Hippocampal formation (tissue), 2 donors: ENCODE measurements around the gene GRAMD2B.
A peak's percentile ranks its signal among the peaks of the same experiment; 100 is the strongest.
"Not testable (repeated sequence)": the region's sequence is repeated elsewhere in the genome, so short reads cannot be mapped to it uniquely, and the experiment has no call there.

Experiments used
- DNase-seq, 2 donors: peaks; one replicate each; lab custom pipeline; 2025; lab: John Stamatoyannopoulos, UW

The GRAMD2B gene

GRCh38 chr5:126513302-126513701 lies 90.1 kb downstream of the GRAMD2B start:
- DNase-seq = no peak

DNA sequence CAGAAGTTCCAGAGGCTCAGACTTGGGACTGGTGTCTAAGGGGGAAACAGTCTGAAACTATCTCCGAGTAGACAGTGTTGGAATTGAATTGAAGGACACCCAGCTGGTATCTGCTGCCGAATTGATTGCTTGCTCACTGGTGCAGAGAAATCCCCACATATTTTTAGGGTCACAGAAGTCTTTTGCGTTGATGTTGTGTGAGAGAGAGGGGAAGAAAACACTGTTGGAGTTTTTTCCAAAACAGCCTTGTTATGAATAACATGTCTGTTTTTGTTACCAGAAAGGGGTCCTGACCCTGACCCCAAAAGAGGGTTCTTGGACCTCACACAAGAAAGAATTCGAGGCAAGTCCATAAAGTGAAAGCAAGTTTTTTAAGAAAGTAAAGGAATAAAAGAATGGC lies 90.5 kb downstream of the GRAMD2B start:
- no peak for DNase-seq

DNA sequence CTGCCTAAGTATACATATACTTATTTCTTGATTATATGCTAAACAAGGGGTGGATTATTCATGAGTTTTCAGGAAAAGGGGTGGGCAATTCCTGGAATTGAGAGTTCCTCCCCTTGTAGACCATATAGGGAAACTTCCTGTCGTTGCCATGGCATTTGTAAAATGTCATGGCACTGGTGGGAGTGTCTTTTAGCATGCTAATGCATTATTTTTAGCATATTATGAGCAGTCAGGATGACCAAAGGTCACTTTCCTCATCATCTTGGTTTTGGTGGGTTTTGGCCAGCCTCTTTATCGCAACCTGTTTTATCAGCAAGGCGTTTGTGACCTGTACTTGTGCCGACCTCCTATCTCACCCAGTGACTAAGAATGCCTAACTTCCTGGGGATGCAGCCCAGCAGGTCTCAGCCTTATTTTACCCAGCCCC lies 90.9 kb downstream of the GRAMD2B start:
- DNase-seq = no peak

DNA sequence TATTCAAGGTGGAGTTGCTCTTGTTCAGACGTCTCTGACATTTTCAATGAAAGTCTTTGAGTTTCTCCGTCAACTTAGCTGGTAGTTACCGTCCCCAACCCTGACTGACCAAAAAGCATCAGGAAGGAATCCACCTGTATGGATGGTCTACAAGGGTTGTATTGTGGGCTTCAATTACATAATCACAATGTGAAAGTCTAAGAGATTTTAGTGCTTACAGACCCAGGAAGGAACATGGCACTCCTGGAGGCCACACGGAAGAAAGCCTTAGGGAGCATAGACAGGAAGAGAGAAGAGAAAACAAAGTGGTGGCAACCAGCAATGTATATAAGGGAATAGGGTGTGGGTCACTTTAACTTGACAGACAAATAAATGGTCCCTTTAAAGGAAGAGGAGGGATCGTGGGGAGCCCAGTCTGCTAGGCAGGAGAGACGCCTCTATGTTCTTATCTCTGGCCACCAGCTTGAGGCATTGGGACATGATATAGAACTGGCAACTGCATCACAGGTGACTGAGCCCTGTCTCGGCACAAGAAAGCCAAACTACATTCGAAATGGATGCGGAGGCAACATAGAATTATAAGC lies 91.4 kb downstream of the GRAMD2B start:
- no peak for DNase-seq

DNA sequence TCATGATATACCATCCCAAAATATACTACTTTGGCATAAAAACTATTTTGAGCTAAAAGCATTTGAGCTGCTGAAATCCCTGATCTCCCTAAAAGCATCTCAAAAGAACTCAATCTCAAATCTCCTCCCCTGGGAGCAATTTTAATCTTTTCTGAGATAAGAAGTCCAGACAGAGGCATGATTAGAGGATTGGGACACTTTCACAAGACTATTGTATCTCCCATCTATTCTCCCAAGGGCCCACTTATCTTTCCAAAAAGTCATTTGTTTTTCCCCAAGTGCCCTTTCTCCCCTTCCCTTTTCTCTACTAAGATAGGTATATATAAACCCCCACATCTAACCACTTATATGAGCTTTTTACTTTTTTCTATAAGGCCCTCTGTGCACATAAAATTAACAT lies 92.1 kb downstream of the GRAMD2B start:
- DNase-seq = no peak

- DNase-seq = peak in 1 of 2 donors; percentile 42
Measured at GRCh38 chr5:126516133-126516532, 92.9 kb downstream of the GRAMD2B start.

GRCh38 chr5:126516852-126517251 lies 93.6 kb downstream of the GRAMD2B start:
- DNase-seq = no peak

DNA sequence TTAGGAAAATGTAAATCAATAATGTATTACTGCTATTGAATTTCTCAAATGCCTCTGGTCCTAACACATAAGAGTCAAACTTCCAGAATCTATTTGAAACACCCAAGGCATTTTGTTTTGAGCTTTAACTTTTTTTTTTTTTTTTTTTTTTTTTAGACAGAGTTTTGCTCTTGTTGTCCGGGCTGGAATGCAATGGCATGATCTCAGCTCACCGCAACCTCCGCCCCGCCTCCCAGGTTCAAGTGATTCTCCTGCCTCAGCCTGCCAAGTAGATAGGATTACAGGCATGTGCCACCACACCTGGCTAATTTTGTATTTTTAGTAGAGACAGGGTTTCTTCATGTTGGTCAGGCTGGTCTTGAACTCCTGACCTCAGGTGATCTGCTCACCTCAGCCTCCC lies 96.0 kb downstream of the GRAMD2B start:
- DNase-seq = not testable (repeated sequence)

- DNase-seq = peak in 1 of 2 donors; percentile 61
Measured at GRCh38 chr5:126519637-126520592, 96.7 kb downstream of the GRAMD2B start.

- no peak for DNase-seq
Measured at GRCh38 chr5:126520593-126520953, 97.4 kb downstream of the GRAMD2B start.

DNA sequence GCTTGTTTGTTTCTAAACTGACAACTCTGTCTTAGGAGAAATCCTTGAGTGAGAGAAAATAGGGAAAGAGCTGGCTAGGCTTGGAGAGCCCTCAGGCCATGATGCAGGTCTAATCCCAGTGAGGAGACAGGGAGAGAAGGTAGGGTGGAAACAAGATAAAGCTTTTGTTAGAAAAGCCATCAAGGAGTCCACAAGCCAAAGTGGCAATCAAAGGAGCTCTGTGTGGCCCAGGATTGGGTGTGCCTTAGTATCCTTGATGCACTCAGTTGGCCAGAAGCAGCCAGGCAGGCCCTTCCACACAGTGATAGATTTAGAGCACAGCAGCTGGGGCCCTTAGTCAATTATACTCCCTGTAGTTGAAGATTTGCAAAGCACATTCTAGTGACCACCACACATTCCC lies 97.9 kb downstream of the GRAMD2B start:
- DNase-seq = no peak

- no peak for DNase-seq
Measured at GRCh38 chr5:126523818-126524510, 100.8 kb downstream of the GRAMD2B start.

DNA sequence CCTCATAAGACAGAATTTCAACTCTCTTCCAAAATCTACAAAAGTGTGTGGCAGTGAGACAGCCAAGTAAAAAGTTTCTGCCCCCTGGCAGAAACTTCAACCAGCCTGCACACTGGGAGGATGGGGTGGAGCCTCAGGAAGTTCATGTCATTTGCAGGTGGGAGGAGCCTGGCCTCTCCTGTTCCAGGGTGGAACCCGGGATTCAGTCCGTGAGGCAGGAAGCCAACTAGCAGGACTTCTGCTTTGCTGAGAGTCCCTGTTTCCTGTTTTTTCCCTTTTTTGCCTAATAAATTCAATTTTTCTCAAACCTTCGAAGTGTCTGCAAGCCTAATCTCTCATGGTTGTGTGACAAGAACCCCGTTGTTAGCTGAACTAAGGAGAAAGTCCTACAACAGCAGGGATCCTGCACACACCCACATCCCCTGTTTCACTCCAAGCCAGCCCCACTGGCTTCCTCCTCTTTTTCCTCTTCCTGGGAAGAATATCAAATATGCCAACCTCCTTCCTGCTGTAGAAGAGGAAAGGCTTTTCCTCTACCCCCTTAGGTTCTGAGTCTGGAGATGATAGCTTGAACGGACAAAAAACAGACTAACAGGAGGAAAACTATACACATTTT lies 102.5 kb downstream of the GRAMD2B start:
- no peak for DNase-seq

GRCh38 chr5:126526493-126526892 lies 103.3 kb downstream of the GRAMD2B start:
- no peak for DNase-seq

- DNase-seq = no peak
Measured at GRCh38 chr5:126527158-126527557, 103.9 kb downstream of the GRAMD2B start.

DNA sequence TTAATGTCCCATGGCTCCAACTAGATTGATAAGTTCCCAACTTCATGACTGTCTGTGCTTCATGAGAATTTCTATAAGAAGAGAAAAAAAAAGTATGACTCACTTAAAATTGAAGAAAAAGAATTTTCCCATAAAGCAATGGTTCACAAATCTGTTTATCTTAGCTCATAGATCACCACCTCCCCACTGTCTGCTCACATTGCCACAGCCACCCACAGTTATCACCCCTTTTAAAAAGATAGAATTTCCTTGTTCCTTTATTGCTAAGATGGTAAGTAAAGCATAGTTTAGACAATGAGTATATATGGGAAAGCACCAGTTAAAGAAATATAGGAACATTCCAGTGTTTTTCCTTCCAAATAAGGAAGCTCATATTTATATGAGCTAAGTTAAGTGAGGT lies 104.7 kb downstream of the GRAMD2B start:
- DNase-seq = no peak

GRCh38 chr5:126531543-126532120 lies 108.4 kb downstream of the GRAMD2B start:
- peak in 1 of 2 donors; percentile 78 for DNase-seq

- no peak for DNase-seq
Measured at GRCh38 chr5:126534553-126534952, 111.3 kb downstream of the GRAMD2B start.

DNA sequence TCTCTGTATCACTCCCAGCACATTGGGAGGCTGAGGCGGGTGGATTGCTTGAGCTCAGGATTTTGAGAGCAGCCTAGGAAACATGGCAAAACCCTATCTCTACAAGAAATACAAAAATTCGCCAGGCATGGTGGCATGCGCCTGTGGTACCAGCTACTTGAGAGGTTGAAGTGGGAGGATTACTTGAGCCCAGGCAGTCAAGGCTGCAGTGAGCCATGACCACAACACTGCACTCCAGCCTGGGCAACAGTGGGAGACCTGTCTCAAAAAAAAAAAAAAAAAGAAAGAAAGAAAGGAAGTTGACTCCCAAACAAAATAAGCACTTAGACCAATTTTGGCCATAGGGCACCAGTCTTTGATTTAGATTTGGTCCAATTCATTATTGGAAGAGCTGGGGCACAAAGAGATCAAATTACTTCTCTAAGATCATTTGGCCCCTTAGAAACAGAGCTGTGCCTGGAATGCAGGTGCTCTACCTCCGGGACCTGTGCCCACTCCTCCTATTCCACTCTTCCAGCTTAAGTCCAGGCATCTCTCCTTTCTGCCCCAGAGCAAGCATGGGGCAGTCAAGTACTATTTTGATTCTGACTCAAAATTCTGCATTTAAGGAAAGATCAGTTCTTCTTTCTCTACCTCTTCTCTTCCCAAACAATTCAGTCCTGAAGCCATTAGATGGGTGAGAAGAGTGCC lies 112.8 kb downstream of the GRAMD2B start:
- no peak for DNase-seq

- no peak for DNase-seq
Measured at GRCh38 chr5:126536874-126537273, 113.7 kb downstream of the GRAMD2B start.

DNA sequence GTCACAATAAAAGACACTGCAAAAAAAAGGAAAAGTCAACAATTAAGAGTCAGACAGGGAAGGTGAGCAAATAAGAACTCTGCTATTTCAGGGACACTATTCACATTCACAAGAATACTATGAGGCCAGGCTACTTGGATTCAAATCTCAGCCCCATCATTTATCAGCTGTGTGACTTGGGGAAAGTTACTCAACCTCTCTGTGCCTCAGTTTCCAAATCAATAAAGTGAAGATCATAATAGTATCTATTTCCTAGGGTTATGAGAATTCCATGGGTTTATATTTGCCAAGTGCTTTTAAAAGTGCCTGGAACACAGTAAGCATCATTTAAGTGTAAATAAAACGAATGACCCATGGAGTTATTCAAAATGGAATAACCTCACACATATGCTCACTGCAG lies 115.4 kb downstream of the GRAMD2B start:
- no peak for DNase-seq
